HG03575 (cell line): ENCODE measurements around the gene TMEM131.

Source experiments
- ATAC-seq: cut with Tn5 transposase; IDR thresholded peaks from one replicate; pipeline ENCODE4 v1.9.1; 2021; ENCODE audit not compliant: unreplicated experiment, insufficient number of reproducible peaks, low FRiP score; ENCODE audit errors: extremely low read depth

The TMEM131 gene

GRCh38 chr2:97738179-97739019 lies 257.3 kb downstream of the TMEM131 start:
- ATAC-seq: no peak

- no peak for ATAC-seq
These were observed 258.1 kb downstream of the TMEM131 start for GRCh38 chr2:97737421-97738178.

GRCh38 chr2:97736608-97737330 lies 259.0 kb downstream of the TMEM131 start:
- ATAC-seq: no peak

- no peak for ATAC-seq
These were observed 259.6 kb downstream of the TMEM131 start for GRCh38 chr2:97736185-97736584.

- no peak for ATAC-seq
These were observed 260.6 kb downstream of the TMEM131 start for GRCh38 chr2:97735161-97735561.

GRCh38 chr2:97734061-97735051 lies 261.4 kb downstream of the TMEM131 start:
- no peak for ATAC-seq

GRCh38 chr2:97733341-97734035 lies 262.3 kb downstream of the TMEM131 start:
- no peak for ATAC-seq

GRCh38 chr2:97732436-97733340 lies 263.1 kb downstream of the TMEM131 start:
- no peak for ATAC-seq

GRCh38 chr2:97731274-97732020 lies 264.3 kb downstream of the TMEM131 start:
- ATAC-seq: no peak

GRCh38 chr2:97730245-97730644 lies 265.5 kb downstream of the TMEM131 start:
- no peak for ATAC-seq

- ATAC-seq: no peak
These were observed 267.5 kb downstream of the TMEM131 start for GRCh38 chr2:97728091-97728731.

GRCh38 chr2:97727296-97727695 lies 268.5 kb downstream of the TMEM131 start:
- no peak for ATAC-seq

GRCh38 chr2:97726261-97727064 lies 269.3 kb downstream of the TMEM131 start:
- no peak for ATAC-seq

- no peak for ATAC-seq
These were observed 270.6 kb downstream of the TMEM131 start for GRCh38 chr2:97724946-97725688.

GRCh38 chr2:97724501-97724900 lies 271.2 kb downstream of the TMEM131 start:
- ATAC-seq: no peak
